Activated CD4-positive, alpha-beta T cell treated with anti-CD3 and anti-CD28 coated beads for 36 hours (primary cell): ENCODE data around the gene SYT17. TPM values are rescaled to one million over a fixed set of nuclear protein-coding genes. Genes with fewer than 3 reads are reported as not detected.

Source experiments
- ATAC-seq: fragments of 200-7000 bp; cut with Tn5 transposase; one replicate; pipeline ENCODE4 v1.10.0; 2021; ENCODE audit warnings: mild to moderate bottlenecking, moderate library complexity
- CTCF ChIA-PET: fragments of 350-600 bp; sonication (Branson Sonifier 250); formaldehyde crosslinking; loops from one replicate; lab custom pipeline; 2021; ENCODE audit warnings: antibody characterized with exemption; lab: Charles Lee
- POLR2A ChIA-PET: fragments of 350-600 bp; sonication (Branson Sonifier 250); formaldehyde crosslinking; loops from one replicate; lab custom pipeline; 2021; ENCODE audit warnings: antibody characterized with exemption, inconsistent platforms; lab: Charles Lee
- DNase-seq: peaks from one replicate; pipeline ENCODE4 v3.0.0-alpha.2; 2020
- H3K27ac Mint-ChIP-seq: one replicate; pipeline ENCODE4 v1.8.0; 2021; ENCODE audit warnings: mixed read lengths
- H3K27me3 Mint-ChIP-seq: one replicate; pipeline ENCODE4 v1.8.0; 2021; ENCODE audit warnings: mixed read lengths
- H3K36me3 Mint-ChIP-seq: one replicate; pipeline ENCODE4 v1.8.0; 2021; ENCODE audit warnings: low read depth, mixed read lengths
- H3K4me1 Mint-ChIP-seq: one replicate; pipeline ENCODE4 v1.8.0; 2021; ENCODE audit warnings: mixed read lengths
- H3K4me3 Mint-ChIP-seq: one replicate; pipeline ENCODE4 v1.8.0; 2021; ENCODE audit warnings: mild to moderate bottlenecking, moderate library complexity, mixed read lengths
- H3K9me3 Mint-ChIP-seq: one replicate; pipeline ENCODE4 v1.8.0; 2021; ENCODE audit warnings: low read depth, mixed read lengths
- intact Hi-C, 2 experiments: fragments of 100-400 bp; cut with DNase I in 1 of 2; cut with micrococcal nuclease in 1 of 2; formaldehyde crosslinking; loops; one replicate each; pipeline versions ENCODE4 v1.14.2 to v1.15.1; 2022 to 2024; cut with DNase I, micrococcal nuclease
- total RNA-seq, 2 experiments: library from RNA; stranded (reverse); gene quantifications; one replicate each; pipeline ENCODE4 v1.2.3, GENCODE V29; 2021

Gene SYT17
- total RNA-seq, 2 experiments from 2014 or later: not detected

GRCh38 chr16:19173649-19174383, 5.8 kb downstream of the SYT17 start:
- DNase-seq: no peak
- Mint-ChIP-seq H3K27ac (no peak overlapping the region), H3K4me3 (no peak overlapping the region), H3K4me1 (no peaks in the 10 kb centered on the region), H3K9me3 (no peaks in the 10 kb centered on the region), H3K36me3 (no peaks in the 10 kb centered on the region), H3K27me3 (peaks cover 22% of the 10 kb centered on the region)
- intact Hi-C loops: no loop called here
- ChIA-PET POLR2A (no interaction called here), CTCF (interaction anchor here (0.7 kb wide), 1 partner anchor 550 kb away, joined by 3 read pairs; no protein-coding TSS in a partner anchor)
- no peak for ATAC-seq

- Mint-ChIP-seq H3K4me1 (no peaks in the 10 kb centered on the region), H3K9me3 (no peaks in the 10 kb centered on the region), H3K27me3 (peaks cover 19% of the 10 kb centered on the region), H3K27ac (no peak overlapping the region), H3K36me3 (no peaks in the 10 kb centered on the region), H3K4me3 (no peak overlapping the region)
- intact Hi-C loops: no loop called here
- DNase-seq (no peak), ATAC-seq (no peak)
- ChIA-PET CTCF (interaction anchor here (0.7 kb wide), 1 partner anchor 549 kb away, joined by 3 read pairs; no protein-coding TSS in a partner anchor), POLR2A (no interaction called here)
Observed at GRCh38 chr16:19174478-19174877, 6.4 kb downstream of the SYT17 start.

- no peaks in the 10 kb centered on the region for H3K9me3 Mint-ChIP-seq
- POLR2A ChIA-PET: no interaction called here
- intact Hi-C loops: no loop called here
Observed at GRCh38 chr16:19175492-19176262, 7.6 kb downstream of the SYT17 start.

DNA sequence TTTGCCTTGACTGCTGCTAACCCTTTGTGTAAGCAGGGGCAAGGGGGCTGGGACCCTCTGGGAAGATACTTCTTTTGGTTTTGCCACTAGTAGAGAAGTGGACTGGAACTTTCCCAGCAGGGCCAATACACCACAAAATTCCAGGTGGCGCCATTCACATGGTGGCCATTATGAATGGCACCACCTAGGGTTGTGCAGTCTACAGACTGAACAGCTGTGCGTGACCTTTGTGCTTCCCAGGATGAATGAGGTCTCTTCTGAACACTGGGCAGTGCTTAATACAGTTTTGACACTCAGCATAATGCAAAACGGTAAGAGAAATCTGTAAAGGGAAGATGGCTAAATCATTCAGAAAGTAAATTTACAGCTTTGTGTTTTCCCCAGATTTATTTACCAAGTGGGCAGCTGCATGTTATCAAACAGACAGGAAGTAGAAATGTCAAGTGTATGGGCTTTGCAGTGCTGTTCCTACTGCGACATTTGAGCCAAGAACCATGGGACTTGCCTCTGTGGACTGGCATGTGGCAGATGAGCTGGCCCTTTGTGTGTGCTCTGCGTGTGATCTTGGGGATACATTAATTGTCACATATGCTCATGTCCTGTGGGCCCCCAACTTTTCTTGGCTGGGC, 9.2 kb downstream of the SYT17 start:
- Mint-ChIP-seq H3K9me3 (no peaks in the 10 kb centered on the region), H3K4me1 (no peaks in the 10 kb centered on the region), H3K27me3 (peaks cover 12% of the 10 kb centered on the region), H3K36me3 (no peaks in the 10 kb centered on the region), H3K27ac (no peak overlapping the region), H3K4me3 (no peak overlapping the region)
- intact Hi-C loops: no loop called here
- ATAC-seq: no peak
- ChIA-PET POLR2A (no interaction called here), CTCF (interaction anchor here (1.3 to 5.7 kb wide), 2 partner anchors 60 to 92 kb away, joined by 3 to 49 read pairs; no protein-coding TSS in a partner anchor)
- no peak for DNase-seq

More at GRCh38 chr16:19175492-19176262, 7.6 kb downstream of the SYT17 start:
- no peak for ATAC-seq
- Mint-ChIP-seq H3K27ac (no peak overlapping the region), H3K4me1 (no peaks in the 10 kb centered on the region), H3K4me3 (no peak overlapping the region), H3K36me3 (no peaks in the 10 kb centered on the region), H3K27me3 (peaks cover 15% of the 10 kb centered on the region)
- CTCF ChIA-PET: interaction anchor here (0.6 kb wide), 1 partner anchor 19 kb away, joined by 3 read pairs; no protein-coding TSS in a partner anchor
- no peak for DNase-seq

DNA sequence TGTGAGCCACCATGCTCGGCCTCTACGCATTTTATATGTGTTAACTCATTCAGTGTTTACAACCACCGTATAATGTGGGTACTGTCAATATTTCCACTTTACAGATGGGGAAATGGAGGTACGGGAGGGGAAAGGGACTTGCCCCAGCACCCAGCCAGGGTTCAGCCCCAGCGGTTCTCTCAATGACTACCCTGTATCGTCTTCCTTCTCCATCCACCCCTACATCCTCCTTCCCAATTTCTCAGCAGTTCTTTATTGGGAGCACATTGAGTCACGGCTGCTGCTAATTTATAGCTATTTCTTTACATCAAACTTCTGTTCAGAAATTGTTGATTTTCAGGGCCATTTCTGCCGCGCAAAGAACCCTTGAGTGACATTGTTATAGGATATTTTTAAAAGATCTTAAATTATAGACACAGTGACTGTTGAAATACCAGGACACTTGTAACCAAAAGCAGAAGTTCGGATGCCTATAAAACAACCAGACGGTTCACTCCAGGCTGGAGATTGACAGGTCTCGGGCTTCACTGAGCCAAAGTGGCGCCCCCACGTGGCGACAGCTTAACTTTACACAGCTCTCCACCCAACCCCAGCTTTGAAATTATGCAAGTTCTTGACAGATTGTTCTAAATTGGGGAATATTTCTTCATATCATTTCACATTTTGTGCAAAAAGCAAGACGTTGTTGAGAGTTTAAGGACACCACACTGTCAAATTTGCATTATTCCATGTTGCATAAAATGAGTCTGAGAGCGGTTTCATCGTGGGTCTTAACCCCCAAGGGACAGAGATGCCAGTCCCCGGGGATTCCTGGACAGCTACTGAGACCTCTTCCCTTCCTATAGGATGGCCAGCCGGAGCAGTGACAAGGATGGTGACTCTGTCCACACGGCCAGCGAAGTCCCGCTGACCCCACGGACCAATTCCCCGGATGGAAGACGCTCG, 11.8 kb downstream of the SYT17 start:
- Mint-ChIP-seq H3K36me3 (no peaks in the 10 kb centered on the region), H3K4me3 (no peak overlapping the region), H3K4me1 (no peaks in the 10 kb centered on the region), H3K27ac (no peak overlapping the region), H3K9me3 (no peaks in the 10 kb centered on the region), H3K27me3 (peaks cover 10% of the 10 kb centered on the region)
- ChIA-PET POLR2A (interaction anchor here (0.9 kb wide), 1 partner anchor 10 kb away, joined by 4 read pairs; no protein-coding TSS in a partner anchor), CTCF (interaction anchor here (0.7 to 5.7 kb wide), 15 partner anchors 10 to 323 kb away, joined by 3 to 49 read pairs (median 4); no protein-coding TSS in a partner anchor)
- peak; percentile 63 for ATAC-seq
- intact Hi-C loops: loop anchor here (1.0 to 5.0 kb wide), 2 partner anchors 93 to 94 kb away; no protein-coding TSS in a partner anchor
- peak; percentile 72 for DNase-seq

DNA sequence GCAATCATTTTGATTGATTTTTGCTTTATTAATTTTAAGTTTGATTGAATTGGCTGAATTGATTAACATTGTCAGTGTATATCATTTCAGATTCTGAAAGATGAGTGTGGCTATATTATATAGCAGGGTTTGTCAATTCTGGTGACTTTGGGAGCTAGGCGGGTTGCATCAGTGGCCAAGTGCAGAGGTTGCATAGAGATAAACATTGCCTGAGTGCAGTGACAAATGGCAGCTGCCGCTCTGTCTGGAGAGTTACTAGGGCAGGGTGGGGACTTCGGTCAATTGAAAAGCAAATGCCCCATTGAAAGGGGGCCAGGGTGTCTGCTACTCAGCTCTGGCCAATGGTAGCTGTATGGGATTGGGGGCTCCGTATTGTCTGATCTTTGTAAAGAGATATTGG, 12.7 kb downstream of the SYT17 start:
- ChIA-PET POLR2A (no interaction called here), CTCF (interaction anchor here (1.2 to 5.7 kb wide), 3 partner anchors 75 to 322 kb away, joined by 3 to 49 read pairs (median 5); no protein-coding TSS in a partner anchor)
- H3K36me3 Mint-ChIP-seq: no peaks in the 10 kb centered on the region
- intact Hi-C loops: loop anchor here (1.0 to 5.0 kb wide), 2 partner anchors 93 to 94 kb away; no protein-coding TSS in a partner anchor
- H3K27me3 Mint-ChIP-seq: peaks cover 10% of the 10 kb centered on the region
- no peak overlapping the region for H3K4me3 Mint-ChIP-seq
- H3K4me1 Mint-ChIP-seq: no peaks in the 10 kb centered on the region
- DNase-seq (no peak), ATAC-seq (no peak)
- H3K27ac Mint-ChIP-seq: no peak overlapping the region
- no peaks in the 10 kb centered on the region for H3K9me3 Mint-ChIP-seq

GRCh38 chr16:19182481-19182880, 14.4 kb downstream of the SYT17 start:
- ATAC-seq (no peak), DNase-seq (no peak)
- Mint-ChIP-seq H3K27me3 (peaks cover 9% of the 10 kb centered on the region), H3K4me1 (no peaks in the 10 kb centered on the region), H3K9me3 (no peaks in the 10 kb centered on the region), H3K36me3 (no peaks in the 10 kb centered on the region), H3K4me3 (no peak overlapping the region), H3K27ac (no peak overlapping the region)
- intact Hi-C loops: loop anchor here in 1 of 2 experiments (5.0 kb wide), 1 partner anchor 95 kb away; no protein-coding TSS in a partner anchor
- CTCF ChIA-PET: interaction anchor here (0.6 to 5.7 kb wide), 3 partner anchors 51 to 97 kb away, joined by 3 to 49 read pairs (median 5); no protein-coding TSS in a partner anchor
- POLR2A ChIA-PET: no interaction called here

DNA sequence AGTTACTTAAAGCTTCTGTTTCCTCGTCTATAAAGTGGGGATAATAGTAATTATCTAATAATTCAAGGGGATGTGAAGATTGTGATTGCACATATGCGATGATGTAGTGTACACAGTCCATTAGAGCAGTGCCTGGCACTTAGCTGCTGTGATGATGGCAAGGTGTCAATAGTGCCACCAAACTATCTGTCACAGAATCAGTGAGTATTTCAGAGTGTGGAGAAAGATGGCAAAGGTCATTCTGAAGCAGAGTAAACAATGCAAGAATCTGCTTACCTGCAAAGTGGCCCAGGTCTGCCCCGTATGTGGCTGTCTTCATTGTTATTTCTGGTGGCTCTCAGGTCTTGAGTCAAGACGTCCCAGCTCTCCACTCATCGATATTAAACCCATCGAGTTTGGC, 15.1 kb downstream of the SYT17 start:
- intact Hi-C loops: loop anchor here in 1 of 2 experiments (5.0 kb wide), 1 partner anchor 96 kb away; no protein-coding TSS in a partner anchor
- no peak overlapping the region for H3K4me3 Mint-ChIP-seq
- ATAC-seq (no peak), DNase-seq (no peak)
- H3K27me3 Mint-ChIP-seq: peaks cover 9% of the 10 kb centered on the region
- H3K36me3 Mint-ChIP-seq: no peaks in the 10 kb centered on the region
- POLR2A ChIA-PET: no interaction called here
- H3K4me1 Mint-ChIP-seq: no peaks in the 10 kb centered on the region
- H3K27ac Mint-ChIP-seq: no peak overlapping the region
- CTCF ChIA-PET: interaction anchor here (0.6 to 5.7 kb wide), 3 partner anchors 52 to 842 kb away, joined by 3 to 49 read pairs (median 3); no protein-coding TSS in a partner anchor
- no peaks in the 10 kb centered on the region for H3K9me3 Mint-ChIP-seq

- ATAC-seq: no peak
Observed at GRCh38 chr16:19184823-19185509, 16.9 kb downstream of the SYT17 start.

More at GRCh38 chr16:19184823-19185509, 16.9 kb downstream of the SYT17 start:
- Mint-ChIP-seq H3K9me3 (no peaks in the 10 kb centered on the region), H3K4me1 (no peaks in the 10 kb centered on the region), H3K4me3 (no peak overlapping the region), H3K27me3 (peaks cover 9% of the 10 kb centered on the region), H3K36me3 (no peaks in the 10 kb centered on the region), H3K27ac (no peak overlapping the region)
- ChIA-PET POLR2A (no interaction called here), CTCF (interaction anchor here (0.6 to 1.1 kb wide), 3 partner anchors 22 to 547 kb away, joined by 3 to 4 read pairs (median 3); no protein-coding TSS in a partner anchor)
- no peak for DNase-seq
- intact Hi-C loops: loop anchor here in 1 of 2 experiments (5.0 kb wide), 1 partner anchor 98 kb away; no protein-coding TSS in a partner anchor
